GM19452 (cell line): ENCODE results near the gene TRPV4.

Experiments
- ATAC-seq: cut with Tn5 transposase; IDR thresholded peaks from one replicate; pipeline ENCODE4 v1.9.1; 2021; ENCODE audit not compliant: unreplicated experiment

Gene TRPV4

GRCh38 chr12:109810954-109811623 lies 22.1 kb downstream of the TRPV4 start:
- ATAC-seq: no peak

- ATAC-seq: no peak
Observed at GRCh38 chr12:109808876-109809646, 24.1 kb downstream of the TRPV4 start.

GRCh38 chr12:109807954-109808643 lies 25.1 kb downstream of the TRPV4 start:
- ATAC-seq: no peak

- ATAC-seq: no peak
Observed at GRCh38 chr12:109804820-109805761, 28.1 kb downstream of the TRPV4 start.

GRCh38 chr12:109803678-109804077 lies 29.5 kb downstream of the TRPV4 start:
- ATAC-seq: no peak

- no peak for ATAC-seq
Observed at GRCh38 chr12:109802828-109803227, 30.4 kb downstream of the TRPV4 start.

GRCh38 chr12:109800536-109800935 lies 32.7 kb downstream of the TRPV4 start:
- no peak for ATAC-seq

GRCh38 chr12:109798691-109799090 lies 34.5 kb downstream of the TRPV4 start:
- ATAC-seq: no peak

GRCh38 chr12:109797905-109798669 lies 35.1 kb downstream of the TRPV4 start:
- ATAC-seq: no peak

GRCh38 chr12:109796057-109796456 lies 37.1 kb downstream of the TRPV4 start:
- ATAC-seq: no peak

GRCh38 chr12:109795023-109795422 lies 38.2 kb downstream of the TRPV4 start:
- no peak for ATAC-seq

GRCh38 chr12:109793826-109794501 lies 39.2 kb downstream of the TRPV4 start:
- ATAC-seq: no peak

GRCh38 chr12:109793411-109793810 lies 39.8 kb downstream of the TRPV4 start:
- no peak for ATAC-seq

GRCh38 chr12:109792992-109793391 lies 40.2 kb downstream of the TRPV4 start:
- ATAC-seq: no peak

- no peak for ATAC-seq
Observed at GRCh38 chr12:109789526-109790048, 43.6 kb downstream of the TRPV4 start.

- no peak for ATAC-seq
Observed at GRCh38 chr12:109786799-109787198, 46.4 kb downstream of the TRPV4 start.

GRCh38 chr12:109785854-109786253 lies 47.3 kb downstream of the TRPV4 start:
- ATAC-seq: no peak

- no peak for ATAC-seq
Observed at GRCh38 chr12:109783965-109784244, 49.3 kb downstream of the TRPV4 start.

GRCh38 chr12:109783135-109783964 lies 49.8 kb downstream of the TRPV4 start:
- no peak for ATAC-seq
